Caco-2 (cell line): Measurements from ENCODE around the gene THAP3. TPM values are rescaled to one million over a fixed set of nuclear protein-coding genes. Genes with fewer than 3 reads are reported as not detected.

Source experiments
- BruUV-seq: library from RNA; stranded (reverse); fragments of 400-500 nt; replicated peaks from 2 replicates; lab custom pipeline; 2021; lab: Mats Ljungman, UMichigan
- CTCF ChIA-PET: fragments of 300-600 bp; sonication (Branson Sonifier 250); formaldehyde crosslinking; loops from one replicate; lab custom pipeline; 2022; ENCODE audit warnings: antibody characterized with exemption; lab: Charles Lee
- POLR2A ChIA-PET: fragments of 300-600 bp; sonication (Branson Sonifier 250); formaldehyde crosslinking; loops from one replicate; lab custom pipeline; 2022; ENCODE audit warnings: antibody characterized with exemption; lab: Charles Lee
- DNase-seq, 2 experiments: peaks; one replicate each; pipeline versions ENCODE4 v3.0.0 to v3.0.0-alpha.2; 2020 to 2022
- H3K27me3 ChIP-seq: replicated peaks from 2 replicates; pipeline ENCODE4 v1.6.0; 2011; ENCODE audit warnings: low read length; ENCODE audit not compliant: control insufficient read depth, insufficient read depth
- H3K36me3 ChIP-seq: 2 replicates; pipeline ENCODE4 v1.5.1; 2011; ENCODE audit warnings: low read length; ENCODE audit not compliant: control insufficient read depth, insufficient read depth
- H3K4me1 ChIP-seq: fragments of 250-450 bp; sonication (Bioruptor Pico); 2 replicates; pipeline ENCODE4 v1.5.1; 2020; ENCODE audit warnings: mild to moderate bottlenecking
- H3K4me3 ChIP-seq: 2 replicates; pipeline ENCODE4 v1.5.1; 2011; ENCODE audit warnings: low read depth, mild to moderate bottlenecking, control low read depth, low read length
- H3K9me3 ChIP-seq: fragments of 250-450 bp; sonication (Bioruptor Pico); 2 replicates; pipeline ENCODE4 v1.5.1; 2020; ENCODE audit warnings: mild to moderate bottlenecking, moderate library complexity
- H3K27ac Mint-ChIP-seq: one replicate; pipeline ENCODE4 v1.8.0; 2022; ENCODE audit warnings: mixed read lengths; ENCODE audit not compliant: unreplicated experiment
- H3K27me3 Mint-ChIP-seq: one replicate; pipeline ENCODE4 v1.8.0; 2022; ENCODE audit warnings: mixed read lengths; ENCODE audit not compliant: insufficient read depth, unreplicated experiment
- H3K36me3 Mint-ChIP-seq: one replicate; pipeline ENCODE4 v1.8.0; 2022; ENCODE audit warnings: mild to moderate bottlenecking, mixed read lengths; ENCODE audit not compliant: insufficient read depth, unreplicated experiment
- H3K4me1 Mint-ChIP-seq: one replicate; pipeline ENCODE4 v1.8.0; 2022; ENCODE audit warnings: low read depth, mixed read lengths; ENCODE audit not compliant: unreplicated experiment
- H3K4me3 Mint-ChIP-seq: one replicate; pipeline ENCODE4 v1.8.0; 2022; ENCODE audit warnings: mild to moderate bottlenecking, moderate library complexity, mixed read lengths; ENCODE audit not compliant: unreplicated experiment
- H3K9me3 Mint-ChIP-seq: one replicate; pipeline ENCODE4 v1.8.0; 2022; ENCODE audit warnings: mixed read lengths; ENCODE audit not compliant: unreplicated experiment
- intact Hi-C: fragments of 100-400 bp; cut with micrococcal nuclease; formaldehyde crosslinking; loops from one replicate; pipeline ENCODE4 v1.10.0; 2022; ENCODE audit not compliant: unreplicated experiment
- total RNA-seq: library from RNA; stranded (reverse); gene quantifications from 2 replicates; pipeline ENCODE4 v1.2.3, GENCODE V29; 2022
- TF ChIP-seq, protein P1 (sequence below), 2 experiments: fragments of 200-600 bp in 1 of 2; IDR thresholded peaks; 1 replicate in 1 of 2; 2 replicates in 1 of 2; pipeline versions ENCODE4 v1.5.1 to v1.8.0; 2011 to 2022; ENCODE audit warnings: antibody characterized with exemption in 1 of 2, control low read depth in 1 of 2, inconsistent platforms in 1 of 2, low read depth in 1 of 2, low read length in 1 of 2, mild to moderate bottlenecking in 1 of 2, moderate library complexity in 1 of 2; ENCODE audit not compliant: insufficient read depth in 1 of 2, severe bottlenecking in 1 of 2, unreplicated experiment in 1 of 2

The THAP3 gene
- total RNA-seq, 1 experiment from 2014 or later, result 13.5 TPM

DNA sequence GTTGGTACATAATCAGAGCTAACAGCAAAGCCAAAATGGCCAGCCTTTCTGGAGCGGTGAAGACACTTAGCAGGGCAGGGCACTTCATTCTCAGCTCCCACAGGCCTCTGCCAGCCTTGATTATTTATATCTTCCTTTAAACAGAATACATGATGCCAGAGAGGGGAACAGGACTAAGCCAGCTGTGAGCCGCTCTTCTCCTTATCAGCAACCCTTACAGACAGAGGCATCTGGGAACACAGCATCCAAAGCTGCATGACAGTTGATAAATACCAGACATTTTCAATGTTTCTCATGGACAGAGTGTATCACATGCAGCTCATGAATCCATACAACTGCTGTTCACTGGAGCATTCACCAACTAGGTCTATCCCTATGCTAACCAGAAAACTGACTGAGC lies 47.9 kb downstream of the THAP3 start:
- Mint-ChIP-seq H3K9me3 (no peaks in the 10 kb centered on the region), H3K36me3 (peaks cover 34% of the 10 kb centered on the region), H3K27ac (no peak overlapping the region), H3K27me3 (no peaks in the 10 kb centered on the region), H3K4me1 (no peaks in the 10 kb centered on the region), H3K4me3 (no peak overlapping the region)
- Histone ChIP-seq H3K27me3 (no peaks in the 10 kb centered on the region), H3K4me3 (no peak overlapping the region), H3K9me3 (no peaks in the 10 kb centered on the region), H3K4me1 (no peaks in the 10 kb centered on the region), H3K36me3 (no peaks in the 10 kb centered on the region)
- BruUV-seq, result no TSS peak
- intact Hi-C loops, result no loop called here
- ChIA-PET CTCF (no interaction called here), POLR2A (interaction anchor here (0.6 kb wide), 1 partner anchor 22 kb away, joined by 8 read pairs; no protein-coding TSS in a partner anchor)
- TF ChIP-seq, protein P1, sequence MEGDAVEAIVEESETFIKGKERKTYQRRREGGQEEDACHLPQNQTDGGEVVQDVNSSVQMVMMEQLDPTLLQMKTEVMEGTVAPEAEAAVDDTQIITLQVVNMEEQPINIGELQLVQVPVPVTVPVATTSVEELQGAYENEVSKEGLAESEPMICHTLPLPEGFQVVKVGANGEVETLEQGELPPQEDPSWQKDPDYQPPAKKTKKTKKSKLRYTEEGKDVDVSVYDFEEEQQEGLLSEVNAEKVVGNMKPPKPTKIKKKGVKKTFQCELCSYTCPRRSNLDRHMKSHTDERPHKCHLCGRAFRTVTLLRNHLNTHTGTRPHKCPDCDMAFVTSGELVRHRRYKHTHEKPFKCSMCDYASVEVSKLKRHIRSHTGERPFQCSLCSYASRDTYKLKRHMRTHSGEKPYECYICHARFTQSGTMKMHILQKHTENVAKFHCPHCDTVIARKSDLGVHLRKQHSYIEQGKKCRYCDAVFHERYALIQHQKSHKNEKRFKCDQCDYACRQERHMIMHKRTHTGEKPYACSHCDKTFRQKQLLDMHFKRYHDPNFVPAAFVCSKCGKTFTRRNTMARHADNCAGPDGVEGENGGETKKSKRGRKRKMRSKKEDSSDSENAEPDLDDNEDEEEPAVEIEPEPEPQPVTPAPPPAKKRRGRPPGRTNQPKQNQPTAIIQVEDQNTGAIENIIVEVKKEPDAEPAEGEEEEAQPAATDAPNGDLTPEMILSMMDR (IDR thresholded peaks at IDR 0.05; ENCODE audit: insufficient read depth in 1 of 2, low read depth in 1 of 2, low read length in 1 of 2, severe bottlenecking in 1 of 2, unreplicated experiment in 1 of 2), result no peak
- no peak for DNase-seq

DNA sequence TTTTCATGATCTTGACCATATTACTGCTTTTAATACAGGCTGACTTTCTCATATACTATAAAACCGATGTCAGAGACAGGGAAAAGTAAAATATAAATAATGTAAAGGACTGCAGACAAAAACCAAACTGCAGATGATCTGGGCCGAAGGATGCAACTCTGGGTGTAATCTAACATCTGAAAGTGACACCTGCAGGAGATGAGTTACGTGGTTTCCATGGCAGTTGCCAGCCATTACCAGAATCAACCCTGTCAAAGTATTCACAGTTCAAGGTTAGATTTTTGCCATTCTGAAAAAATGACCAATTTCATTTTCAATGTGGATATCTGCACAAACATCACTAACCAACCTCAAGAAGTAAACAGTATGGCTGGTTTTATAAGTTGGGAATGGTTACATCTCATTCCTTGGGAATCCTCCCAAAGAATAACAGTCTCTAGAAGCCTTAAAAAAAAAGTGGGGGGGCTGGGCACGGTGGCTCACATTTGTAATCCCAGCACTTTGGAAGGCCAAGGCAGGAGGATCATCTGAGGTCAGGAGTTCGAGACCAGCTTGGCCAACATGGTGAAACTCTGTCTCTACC lies 49.2 kb downstream of the THAP3 start:
- H3K27me3 Mint-ChIP-seq, result no peaks in the 10 kb centered on the region
- no peak overlapping the region for H3K27ac Mint-ChIP-seq
- TF ChIP-seq, protein P1 (IDR thresholded peaks at IDR 0.05; ENCODE audit: insufficient read depth in 1 of 2, low read depth in 1 of 2, low read length in 1 of 2, severe bottlenecking in 1 of 2, unreplicated experiment in 1 of 2), result no peak
- Histone ChIP-seq H3K4me3 (no peak overlapping the region), H3K36me3 (no peaks in the 10 kb centered on the region), H3K27me3 (no peaks in the 10 kb centered on the region), H3K9me3 (no peaks in the 10 kb centered on the region), H3K4me1 (no peaks in the 10 kb centered on the region)
- no peaks in the 10 kb centered on the region for H3K9me3 Mint-ChIP-seq
- ChIA-PET CTCF (no interaction called here), POLR2A (no interaction called here)
- no peaks in the 10 kb centered on the region for H3K4me1 Mint-ChIP-seq
- H3K4me3 Mint-ChIP-seq, result no peak overlapping the region
- peaks cover 41% of the 10 kb centered on the region for H3K36me3 Mint-ChIP-seq
- DNase-seq, result no peak
- BruUV-seq, result no TSS peak
- intact Hi-C loops, result no loop called here

DNA sequence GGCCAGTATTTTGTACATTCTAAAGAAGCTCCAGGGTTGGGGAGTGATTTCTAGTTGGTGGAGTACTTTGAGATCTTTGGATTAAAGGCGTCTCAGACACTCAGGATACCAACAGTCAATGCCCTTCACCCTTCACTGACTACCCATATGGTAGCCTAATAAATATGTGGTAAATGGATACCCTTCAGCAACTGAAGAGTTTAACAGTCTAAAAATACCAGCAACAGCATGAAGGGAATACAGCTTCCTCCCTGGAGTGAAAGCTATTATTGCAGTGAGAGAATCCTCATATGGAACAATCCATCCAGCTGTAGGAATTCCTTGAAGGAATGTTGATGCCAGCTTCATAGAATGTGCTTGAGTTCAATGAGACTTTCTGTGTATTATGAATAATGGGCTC lies 50.1 kb downstream of the THAP3 start:
- H3K36me3 Mint-ChIP-seq, result peaks cover 50% of the 10 kb centered on the region
- no peaks in the 10 kb centered on the region for H3K4me1 ChIP-seq
- DNase-seq, result no peak
- no peak overlapping the region for H3K4me3 Mint-ChIP-seq
- TF ChIP-seq, protein P1 (IDR thresholded peaks at IDR 0.05; ENCODE audit: insufficient read depth in 1 of 2, low read depth in 1 of 2, low read length in 1 of 2, severe bottlenecking in 1 of 2, unreplicated experiment in 1 of 2), result no peak
- no peaks in the 10 kb centered on the region for H3K27me3 Mint-ChIP-seq
- no peak overlapping the region for H3K4me3 ChIP-seq
- no peaks in the 10 kb centered on the region for H3K27me3 ChIP-seq
- BruUV-seq, result no TSS peak
- no peaks in the 10 kb centered on the region for H3K9me3 ChIP-seq
- H3K4me1 Mint-ChIP-seq, result no peaks in the 10 kb centered on the region
- ChIA-PET CTCF (no interaction called here), POLR2A (no interaction called here)
- no peak overlapping the region for H3K27ac Mint-ChIP-seq
- no peaks in the 10 kb centered on the region for H3K9me3 Mint-ChIP-seq
- intact Hi-C loops, result no loop called here
- no peaks in the 10 kb centered on the region for H3K36me3 ChIP-seq
